Measurements from ENCODE around the gene TMEM86B. TPM values are rescaled to one million over a fixed set of nuclear protein-coding genes. Genes with fewer than 3 reads are reported as not detected.

The TMEM86B gene
- total RNA-seq, 1 experiment from 2014 or later: 14.2 TPM

- no peaks in the 10 kb centered on the region for H3K36me3 ChIP-seq (ENCODE audit: control insufficient read depth, insufficient read depth, low read length)
- in situ Hi-C loops (cut with HindIII; ENCODE audit: low pct_unique_long_range_greater_than_20kb, low sequenced_read_pairs): no loop called here
- no TSS peak for BruUV-seq (replicated peaks)
- ChIA-PET POLR2A (no interaction called here), CTCF (interaction anchor here (0.7 kb wide), 1 partner anchor 12 kb away, joined by 3 read pairs; no protein-coding TSS in a partner anchor)
- intact Hi-C loops (cut with micrococcal nuclease; ENCODE audit: unreplicated experiment): no loop called here
- TF ChIP-seq POLR2AphosphoS5 (IDR thresholded peaks at IDR 0.05; ENCODE audit: low read depth, low read length) (no peak), SIN3A (IDR thresholded peaks at IDR 0.05; ENCODE audit: borderline replicate concordance, insufficient read depth, low read depth, low read length) (no peak), TCF7L2 (IDR thresholded peaks at IDR 0.05; ENCODE audit: low read depth, low read length) (no peak), CTCF (IDR thresholded peaks at IDR 0.05) (no peak), REST (IDR thresholded peaks at IDR 0.05; ENCODE audit: insufficient read depth in 1 of 2, low read depth in 2 of 2, low read length in 1 of 2) (no peak)
- no peak for ATAC-seq
- no peaks in the 10 kb centered on the region for H3K27me3 ChIP-seq (ENCODE audit: control insufficient read depth, insufficient read depth, low read length)
- no peak for DNase-seq (ENCODE audit: low read depth, low spot score)
- H3K4me1 ChIP-seq (ENCODE audit: control insufficient read depth, insufficient read depth, low read length): no peaks in the 10 kb centered on the region
- H3K4me3 ChIP-seq (ENCODE audit: low read depth in 2 of 2, low read length in 2 of 2): no peak overlapping the region
- no peaks in the 10 kb centered on the region for H3K9me3 ChIP-seq (ENCODE audit: control insufficient read depth, insufficient read depth, low read depth, low read length)
- H3K27ac ChIP-seq (ENCODE audit: low read length): no peak overlapping the region
These were observed 38.3 kb upstream of the TMEM86B start for GRCh38 chr19:55266840-55267239.

DNA sequence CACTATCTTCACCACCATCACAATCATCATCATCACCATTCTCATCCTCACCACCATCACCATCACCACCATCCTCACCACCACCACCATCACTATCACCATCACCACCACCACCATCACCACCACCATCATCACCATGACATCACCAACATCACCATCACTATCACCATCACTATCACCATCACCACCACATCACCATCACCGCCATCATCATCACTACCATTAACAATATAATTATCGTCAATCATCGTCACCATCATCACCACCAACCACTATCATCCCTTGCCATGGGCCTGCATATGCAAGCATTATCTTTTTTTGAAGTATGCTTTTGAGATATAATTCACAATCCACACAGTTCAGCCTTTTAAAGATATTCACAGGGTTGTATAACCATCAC lies 37.8 kb upstream of the TMEM86B start:
- TF ChIP-seq POLR2AphosphoS5 (IDR thresholded peaks at IDR 0.05; ENCODE audit: low read depth, low read length): no peak
- TF ChIP-seq SIN3A (IDR thresholded peaks at IDR 0.05; ENCODE audit: borderline replicate concordance, insufficient read depth, low read depth, low read length): no peak
- TF ChIP-seq REST (IDR thresholded peaks at IDR 0.05; ENCODE audit: insufficient read depth in 1 of 2, low read depth in 2 of 2, low read length in 1 of 2): no peak
- no peak for TF ChIP-seq CTCF (IDR thresholded peaks at IDR 0.05)
- no peak for TF ChIP-seq TCF7L2 (IDR thresholded peaks at IDR 0.05; ENCODE audit: low read depth, low read length)
- Histone ChIP-seq H3K9me3 (ENCODE audit: control insufficient read depth, insufficient read depth, low read depth, low read length) (no peaks in the 10 kb centered on the region), H3K27me3 (ENCODE audit: control insufficient read depth, insufficient read depth, low read length) (no peaks in the 10 kb centered on the region), H3K4me3 (ENCODE audit: low read depth in 2 of 2, low read length in 2 of 2) (no peak overlapping the region), H3K4me1 (ENCODE audit: control insufficient read depth, insufficient read depth, low read length) (no peaks in the 10 kb centered on the region), H3K36me3 (ENCODE audit: control insufficient read depth, insufficient read depth, low read length) (no peaks in the 10 kb centered on the region), H3K27ac (ENCODE audit: low read length) (no peak overlapping the region)
- in situ Hi-C loops (cut with HindIII; ENCODE audit: low pct_unique_long_range_greater_than_20kb, low sequenced_read_pairs): no loop called here
- no TSS peak for BruUV-seq (replicated peaks)
- ChIA-PET POLR2A (no interaction called here), CTCF (no interaction called here)
- DNase-seq (ENCODE audit: low read depth, low spot score) (no peak), ATAC-seq (no peak)
- intact Hi-C loops (cut with micrococcal nuclease; ENCODE audit: unreplicated experiment): no loop called here
